Femur (tissue), 1 donor: ENCODE results near the gene SPATA3.
"Not testable (repeated sequence)": the region's sequence is repeated elsewhere in the genome, so short reads cannot be mapped to it uniquely, and the experiment has no call there.

Experiments used
- DNase-seq: peaks from one replicate; pipeline ENCODE4 v3.0.0-alpha.2; 2017

Gene SPATA3

GRCh38 chr2:230999477-230999876, 3.6 kb downstream of the SPATA3 start:
- no peak for DNase-seq

GRCh38 chr2:231000211-231000904, 4.4 kb downstream of the SPATA3 start:
- no peak for DNase-seq

GRCh38 chr2:231001036-231001435, 5.1 kb downstream of the SPATA3 start:
- DNase-seq: no peak

- DNase-seq: no peak
These were observed 6.0 kb downstream of the SPATA3 start for GRCh38 chr2:231001921-231002320.

GRCh38 chr2:231002641-231003040, 6.7 kb downstream of the SPATA3 start:
- DNase-seq: no peak

GRCh38 chr2:231003186-231003585, 7.3 kb downstream of the SPATA3 start:
- DNase-seq: no peak

- not testable (repeated sequence) for DNase-seq
These were observed 9.0 kb downstream of the SPATA3 start for GRCh38 chr2:231004930-231005329.

GRCh38 chr2:231007286-231008098, 11.6 kb downstream of the SPATA3 start:
- no peak for DNase-seq

- DNase-seq: no peak
These were observed 12.2 kb downstream of the SPATA3 start for GRCh38 chr2:231008131-231008530.

- DNase-seq: no peak
These were observed 13.5 kb downstream of the SPATA3 start for GRCh38 chr2:231009236-231009919.

- DNase-seq: no peak
These were observed 14.3 kb downstream of the SPATA3 start for GRCh38 chr2:231010201-231010730.

- no peak for DNase-seq
These were observed 15.6 kb downstream of the SPATA3 start for GRCh38 chr2:231011526-231011925.

GRCh38 chr2:231012463-231012862, 16.5 kb downstream of the SPATA3 start:
- DNase-seq: no peak

GRCh38 chr2:231013820-231014219, 17.9 kb downstream of the SPATA3 start:
- DNase-seq: no peak

- DNase-seq: no peak
These were observed 19.6 kb downstream of the SPATA3 start for GRCh38 chr2:231015478-231015877.

- no peak for DNase-seq
These were observed 20.0 kb downstream of the SPATA3 start for GRCh38 chr2:231015926-231016325.

GRCh38 chr2:231016566-231017230, 20.8 kb downstream of the SPATA3 start:
- no peak for DNase-seq

GRCh38 chr2:231017231-231017598, 21.3 kb downstream of the SPATA3 start:
- no peak for DNase-seq

- no peak for DNase-seq
These were observed 22.3 kb downstream of the SPATA3 start for GRCh38 chr2:231018184-231018583.

- not testable (repeated sequence) for DNase-seq
These were observed 29.1 kb downstream of the SPATA3 start for GRCh38 chr2:231025059-231025458.

- DNase-seq: no peak
These were observed 33.0 kb downstream of the SPATA3 start for GRCh38 chr2:231028889-231029288.

- DNase-seq: no peak
These were observed 33.6 kb downstream of the SPATA3 start for GRCh38 chr2:231029563-231029962.

GRCh38 chr2:231030725-231031124, 34.8 kb downstream of the SPATA3 start:
- no peak for DNase-seq
